GM19351 (cell line): ENCODE measurements around the gene UGGT1.
A peak's percentile ranks its signal among the peaks of the same experiment; 100 is the strongest.

ENCODE experiments used
- ATAC-seq: cut with Tn5 transposase; IDR thresholded peaks from one replicate; pipeline ENCODE4 v1.9.1; 2021; ENCODE audit warnings: mild to moderate bottlenecking, moderate library complexity; ENCODE audit not compliant: unreplicated experiment

Gene UGGT1

DNA sequence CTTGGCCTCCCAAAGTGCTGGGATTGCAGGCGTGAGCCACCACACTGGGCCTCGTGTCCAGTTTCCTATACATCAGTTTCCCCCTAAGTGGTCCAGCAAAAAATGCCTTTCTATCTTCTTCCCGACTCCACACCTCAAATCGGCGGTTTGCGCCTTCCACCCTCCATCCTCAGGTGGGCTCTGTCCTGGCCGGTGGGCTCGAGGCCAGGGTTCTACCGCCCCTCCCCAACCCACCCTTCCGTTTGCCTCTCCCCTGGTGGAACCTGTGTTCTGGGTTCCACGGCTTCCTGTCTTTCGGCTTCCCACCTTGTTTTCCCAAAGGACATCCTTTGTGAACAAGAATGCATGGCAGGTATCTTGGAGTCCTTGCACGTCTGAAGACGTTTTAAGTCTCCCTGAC lies 123.3 kb downstream of the UGGT1 start:
- no peak for ATAC-seq

DNA sequence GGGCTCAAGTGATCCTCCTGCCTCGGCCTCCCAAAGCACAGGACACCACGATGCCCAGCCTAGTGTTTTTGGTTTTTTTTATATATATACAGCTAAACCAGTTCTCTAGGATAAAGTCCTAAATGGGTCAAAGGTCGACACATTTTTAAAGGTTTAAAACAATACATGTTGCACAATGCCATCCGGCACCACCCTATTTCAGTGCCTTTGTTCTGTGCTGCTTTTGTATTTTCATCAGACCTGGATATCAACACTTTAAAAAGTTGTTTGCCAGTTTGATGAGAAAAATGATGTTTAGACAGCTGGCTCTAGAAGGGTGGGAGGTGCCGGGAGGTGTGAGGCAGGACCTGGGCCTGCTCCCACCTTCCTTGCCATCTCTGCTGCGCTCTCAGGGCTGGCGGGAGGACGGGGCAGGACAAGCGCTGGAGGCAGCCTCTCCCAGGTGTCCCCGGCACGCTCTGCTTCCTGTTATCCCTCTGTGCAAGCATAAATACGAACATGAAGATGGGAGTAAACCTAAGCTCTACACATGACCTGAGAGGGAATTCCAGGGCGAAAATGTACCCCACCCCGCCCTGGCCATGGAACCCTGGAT lies 124.0 kb downstream of the UGGT1 start:
- no peak for ATAC-seq

DNA sequence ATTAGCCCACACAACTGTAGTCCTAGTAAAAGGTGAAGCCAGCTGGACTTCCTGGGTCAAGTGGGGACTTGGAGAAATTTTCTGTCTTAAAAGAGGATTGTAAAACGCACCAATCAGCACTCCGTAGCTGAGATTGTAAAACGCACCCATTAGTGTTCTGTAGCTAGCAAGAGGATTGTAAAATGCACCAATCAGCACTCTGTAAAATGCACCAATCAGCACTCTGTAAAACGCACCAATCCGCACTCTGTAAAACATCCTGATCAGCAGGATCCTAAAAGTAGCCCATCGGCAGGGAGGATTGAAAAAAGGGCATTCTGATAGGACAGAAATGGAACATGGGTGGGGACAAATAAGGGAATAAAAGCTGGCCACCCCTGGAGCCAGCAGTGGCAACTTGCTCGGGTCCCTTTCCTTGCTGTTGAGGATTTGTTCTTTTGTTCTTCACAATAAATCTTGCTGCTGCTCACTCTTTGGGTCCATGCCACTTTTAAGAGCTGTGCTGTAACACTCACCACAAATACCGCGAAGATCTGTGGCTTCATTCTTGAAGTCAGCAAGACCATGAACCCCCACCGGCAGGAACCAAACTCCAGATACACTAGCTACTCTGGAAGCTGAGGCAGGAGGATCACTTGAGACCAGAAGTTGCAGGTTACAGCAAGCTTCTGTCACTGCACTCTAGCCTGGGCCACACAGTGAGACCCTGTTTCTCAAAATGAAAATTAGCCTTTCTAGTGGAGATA lies 125.1 kb downstream of the UGGT1 start:
- no peak for ATAC-seq

DNA sequence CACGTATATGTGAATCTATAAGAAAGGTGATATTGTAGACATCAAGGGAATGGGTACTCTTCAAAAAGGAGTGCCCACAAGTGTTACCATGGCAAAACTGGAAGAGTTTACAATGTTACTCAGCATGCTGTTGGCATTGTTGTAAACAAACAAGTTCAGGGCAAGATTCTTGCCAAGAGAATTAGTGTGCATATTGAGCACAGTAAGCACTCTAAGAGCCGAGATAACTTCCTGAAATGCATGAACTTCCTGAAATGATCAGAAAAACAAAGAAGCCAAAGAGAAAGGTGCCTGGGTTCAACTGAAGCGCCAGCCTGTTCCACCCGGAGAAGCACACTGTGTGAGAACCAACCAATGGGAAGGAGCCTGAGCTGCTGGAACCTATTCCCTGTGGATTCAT lies 126.7 kb downstream of the UGGT1 start:
- ATAC-seq = no peak

- ATAC-seq = no peak
Measured at GRCh38 chr2:128219891-128220290, 128.9 kb downstream of the UGGT1 start.

GRCh38 chr2:128227862-128228261 lies 136.9 kb downstream of the UGGT1 start:
- no peak for ATAC-seq

DNA sequence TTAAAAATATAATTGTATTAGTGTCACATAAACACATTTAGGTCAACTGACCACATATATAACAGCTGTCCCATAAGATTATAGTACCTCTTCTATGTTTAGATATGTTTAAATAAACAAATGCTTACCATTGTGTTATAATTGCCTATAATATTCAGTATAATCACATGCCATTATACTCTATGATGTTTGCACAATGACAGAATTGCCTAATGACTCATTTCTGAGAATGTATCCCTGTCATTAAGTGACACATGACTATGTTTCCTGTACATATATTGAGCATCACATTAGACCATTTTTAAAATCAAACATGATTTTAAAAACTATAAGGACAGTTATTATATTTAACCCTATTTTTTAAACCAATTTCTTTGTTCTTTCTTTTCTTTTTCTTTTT lies 137.9 kb downstream of the UGGT1 start:
- no peak for ATAC-seq

DNA sequence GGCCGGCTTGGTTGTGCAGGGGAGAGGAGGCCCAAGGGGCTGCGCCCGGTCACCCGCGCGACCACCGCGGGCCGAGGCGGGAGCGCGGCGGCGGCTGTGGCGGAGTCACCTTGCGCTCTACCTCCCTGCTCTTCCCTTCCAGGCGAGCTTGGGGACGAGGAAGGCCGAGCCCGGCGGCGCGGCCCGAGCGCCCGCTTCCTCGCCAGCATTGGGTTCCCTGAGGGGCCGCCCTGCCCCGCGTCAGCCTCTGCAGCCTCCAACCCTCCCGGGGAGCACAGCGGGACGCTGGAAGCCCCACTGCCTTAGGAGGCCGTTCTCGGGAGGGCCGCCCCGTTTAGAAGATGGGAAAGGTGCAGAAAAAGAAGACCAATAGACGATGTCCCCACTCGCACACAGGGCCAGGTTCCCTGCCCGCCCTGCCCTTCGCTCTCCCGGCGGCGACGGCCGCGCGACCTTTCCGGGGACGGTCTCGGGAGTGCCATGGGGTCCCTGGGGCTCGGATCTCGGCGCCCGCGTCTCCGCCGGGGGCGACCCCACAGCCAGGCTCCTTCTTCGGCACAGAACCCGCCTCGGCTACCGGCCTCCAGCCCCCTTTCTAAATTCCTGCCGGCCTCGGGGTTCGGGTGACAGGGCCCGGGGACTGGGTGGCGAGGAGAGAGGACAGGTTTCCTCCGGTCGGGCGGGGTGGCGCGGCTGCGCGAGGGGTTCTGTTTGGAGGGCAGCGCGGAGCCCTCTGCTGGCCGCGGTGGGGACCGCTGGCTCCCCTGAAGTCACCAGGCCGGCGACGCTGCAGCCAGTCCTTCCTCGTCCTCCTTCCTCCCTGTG lies 142.2 kb downstream of the UGGT1 start:
- ATAC-seq = peak; percentile 99

DNA sequence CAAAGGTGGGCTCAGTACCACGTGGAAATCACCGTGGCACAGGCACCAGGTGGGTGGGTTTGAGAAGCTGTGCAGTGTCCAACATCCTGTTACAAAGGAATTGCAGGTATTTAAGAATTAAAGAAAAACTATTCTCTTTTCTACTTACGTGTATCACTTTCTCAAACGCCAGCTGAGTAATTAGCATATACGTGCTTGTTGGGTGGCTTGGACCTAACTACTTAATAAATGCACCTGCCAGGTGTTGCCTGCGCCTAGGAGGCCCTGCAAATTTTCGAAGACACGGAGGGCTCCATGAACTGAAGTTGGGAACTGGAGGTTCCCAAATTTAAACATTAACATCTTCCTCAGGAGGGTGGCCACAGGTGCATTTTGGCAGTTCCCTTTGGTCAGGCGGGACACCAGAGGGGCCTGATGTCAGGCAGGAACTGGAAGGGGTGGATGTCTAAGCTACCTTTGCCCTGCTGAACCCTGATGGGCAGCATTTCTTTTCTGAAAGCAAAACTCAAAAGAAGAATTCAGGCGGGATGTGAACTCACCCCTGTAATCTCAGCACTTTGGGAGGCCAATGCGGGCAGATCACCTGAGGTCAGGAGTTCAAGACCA lies 142.9 kb downstream of the UGGT1 start:
- ATAC-seq = peak; percentile 4

DNA sequence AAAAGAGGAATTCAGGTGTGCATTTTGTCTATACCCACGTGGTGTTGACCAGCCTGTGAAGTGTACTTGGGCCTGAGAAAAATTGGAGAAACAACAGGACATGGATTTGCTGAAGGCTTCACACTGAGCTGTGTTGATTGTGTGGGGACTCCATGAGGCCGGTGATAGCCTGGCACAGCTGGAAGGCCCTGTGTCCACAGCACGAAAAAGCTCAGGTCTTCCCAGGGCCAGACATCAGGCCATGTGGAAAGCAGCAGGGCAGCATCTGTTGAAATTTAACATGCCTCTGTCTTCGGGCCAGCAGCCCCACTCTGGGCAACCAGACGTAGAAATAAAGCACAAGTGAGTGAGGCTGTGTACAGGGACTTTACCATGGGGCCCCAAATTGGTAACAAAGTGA lies 143.6 kb downstream of the UGGT1 start:
- no peak for ATAC-seq

- no peak for ATAC-seq
Measured at GRCh38 chr2:128235581-128235980, 144.6 kb downstream of the UGGT1 start.

DNA sequence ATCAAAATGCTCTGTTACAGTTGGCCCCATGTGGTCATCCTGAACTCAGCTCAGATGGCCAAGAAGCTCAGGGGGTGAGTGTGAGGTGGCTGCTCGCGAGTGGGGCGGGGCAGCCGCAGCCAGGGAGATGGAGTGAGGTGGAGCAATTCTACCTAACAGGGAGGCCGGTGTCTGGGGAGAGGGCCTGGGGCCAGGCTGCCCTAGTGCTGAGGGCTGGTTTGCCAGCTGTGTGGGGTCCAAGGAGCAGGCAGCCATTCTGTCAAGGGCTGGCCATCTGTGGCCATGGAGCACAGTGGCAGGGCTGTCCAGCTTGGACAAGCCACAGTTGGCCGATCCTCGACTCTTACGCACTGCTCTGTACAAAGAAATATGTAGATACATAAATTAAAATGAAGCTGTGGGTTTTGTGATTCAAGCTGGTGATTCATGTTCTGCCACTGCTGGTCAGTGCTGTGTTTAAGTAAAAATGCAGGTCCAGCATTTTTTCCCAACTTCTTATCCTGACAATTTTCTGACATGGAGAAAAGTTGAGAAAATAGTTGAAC lies 145.6 kb downstream of the UGGT1 start:
- no peak for ATAC-seq

GRCh38 chr2:128237081-128237534 lies 146.1 kb downstream of the UGGT1 start:
- no peak for ATAC-seq

DNA sequence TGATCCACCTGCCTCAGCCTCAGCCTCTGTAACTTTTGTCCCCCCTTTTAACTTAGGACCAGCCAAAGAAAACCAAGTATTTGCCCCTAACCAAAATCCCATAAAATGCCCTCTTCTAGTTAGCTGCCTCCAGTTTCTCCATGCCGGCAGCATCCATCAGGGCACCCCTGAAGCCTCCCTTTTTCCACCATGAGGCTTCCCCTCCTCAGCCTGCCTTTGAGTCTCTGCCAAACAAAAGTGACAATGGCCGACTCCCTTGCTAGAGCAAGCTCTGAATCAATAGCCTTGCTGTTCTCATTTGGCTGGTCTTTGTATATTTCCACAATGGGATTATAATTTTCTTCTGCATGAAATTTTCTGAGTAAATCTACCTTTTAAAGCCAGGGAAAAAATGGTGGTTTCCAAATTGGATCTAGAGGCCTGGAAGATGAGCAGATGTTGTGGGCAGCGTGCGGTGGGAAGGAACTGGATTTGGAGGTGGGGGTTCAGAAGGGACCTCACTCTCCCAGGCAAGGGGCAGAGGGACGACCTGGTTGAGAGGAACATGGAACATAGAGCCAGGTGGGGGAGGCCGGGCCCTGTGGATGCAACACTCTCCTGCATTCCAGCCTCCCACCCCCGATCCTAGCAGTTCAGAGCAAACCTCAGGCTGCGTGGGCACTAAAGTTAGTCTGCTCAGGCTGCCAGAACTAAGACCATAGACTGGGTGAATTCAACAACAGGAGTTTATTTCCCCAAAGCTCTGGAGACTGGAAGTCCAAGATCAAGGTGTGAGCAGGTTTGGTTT lies 147.1 kb downstream of the UGGT1 start:
- no peak for ATAC-seq

DNA sequence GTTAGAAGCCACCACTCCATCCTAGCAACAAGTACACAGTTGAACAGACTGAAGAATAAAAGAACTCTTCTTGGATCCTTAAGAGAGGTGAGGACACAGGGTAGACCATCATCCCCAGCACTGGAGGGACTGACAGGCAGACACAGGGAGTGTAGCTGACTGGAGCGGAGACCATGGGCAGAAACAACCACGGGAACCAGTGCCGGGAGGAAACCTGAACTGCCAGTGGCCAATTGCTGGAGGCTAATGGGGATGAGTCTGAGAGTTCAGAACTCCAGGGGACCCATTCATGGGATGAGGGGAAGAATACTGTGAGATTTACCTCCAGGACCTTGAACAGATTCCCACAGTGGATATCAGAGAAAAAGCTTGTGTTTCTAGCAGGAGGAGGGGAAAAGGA lies 150.9 kb downstream of the UGGT1 start:
- no peak for ATAC-seq
